Cerebellar nuclear complex (tissue), 1 donor: ENCODE measurements around the gene RESP18.

Source experiments
- DNase-seq, 2 experiments: peaks; one replicate each; lab custom pipeline; 2025; lab: John Stamatoyannopoulos, UW

Gene RESP18

DNA sequence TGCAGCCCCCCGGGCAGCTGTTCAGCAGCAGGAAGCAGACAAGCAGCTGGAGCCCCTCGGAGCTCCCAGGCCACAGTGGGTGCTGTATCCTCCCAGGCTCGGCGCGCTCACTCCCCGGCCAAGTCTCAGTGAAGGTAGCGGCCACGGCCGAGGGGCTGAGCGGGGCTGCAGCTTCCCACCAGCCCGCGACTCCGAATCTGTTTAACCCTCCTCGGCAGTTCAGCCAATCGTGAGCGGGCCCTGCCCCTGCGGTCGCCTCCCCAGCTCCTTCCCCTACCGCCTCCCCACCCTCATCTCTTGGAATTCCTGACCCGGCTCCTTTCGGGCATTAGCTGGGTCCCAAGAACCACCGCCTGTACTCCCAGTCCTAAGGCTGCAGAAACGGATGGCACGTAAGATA, at the start of gene RESP18:
RESP18 (minus strand) TSS at position 203 of the 400 bp plus-strand sequence.
- DNase-seq: no peak

- no peak for DNase-seq
Measured at GRCh38 chr2:219381448-219381847, 48.9 kb upstream of the RESP18 start.

DNA sequence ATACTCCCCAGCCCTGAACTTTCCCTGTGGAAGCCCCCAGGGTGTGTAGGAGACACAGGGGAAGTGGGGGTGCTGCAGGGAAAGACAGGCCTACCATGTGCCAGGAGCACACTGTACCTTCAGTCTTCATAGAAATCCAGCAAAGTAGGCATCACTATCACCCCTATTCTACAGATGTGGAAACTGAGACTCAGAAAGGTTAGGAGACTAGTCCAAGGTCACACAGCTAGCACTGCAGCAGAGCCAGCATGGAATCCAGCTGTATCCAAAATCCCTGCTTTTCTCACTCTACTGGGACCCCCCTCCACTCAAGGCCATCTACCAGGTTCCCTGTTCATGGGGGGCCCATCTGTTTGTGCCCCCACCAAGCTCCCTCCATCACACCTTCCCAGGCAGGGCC, 48.4 kb upstream of the RESP18 start:
- no peak for DNase-seq

GRCh38 chr2:219378163-219378851, 45.8 kb upstream of the RESP18 start:
- no peak for DNase-seq

DNA sequence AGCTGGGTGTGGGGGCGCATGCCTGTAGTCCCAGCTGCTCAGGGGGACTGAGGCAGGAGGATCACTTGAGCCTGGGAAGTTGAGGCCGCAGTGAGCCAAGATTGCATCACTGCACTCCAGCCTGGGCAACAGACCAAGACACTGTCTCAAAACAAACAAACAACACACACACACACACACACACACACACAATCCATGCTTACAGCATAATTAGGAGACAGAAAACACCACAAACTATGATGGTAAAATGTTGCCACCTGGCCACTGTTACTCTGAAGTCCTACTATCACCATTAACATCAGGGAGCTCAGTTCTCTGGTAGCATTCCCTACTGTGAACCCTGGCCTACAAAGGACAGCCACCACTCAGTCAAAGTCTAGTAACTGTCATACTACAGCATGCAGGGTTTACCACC, 36.9 kb upstream of the RESP18 start:
- no peak for DNase-seq

GRCh38 chr2:219368690-219369191, 36.2 kb upstream of the RESP18 start:
- DNase-seq: no peak

GRCh38 chr2:219362524-219363164, 30.1 kb upstream of the RESP18 start:
- DNase-seq: no peak

- no peak for DNase-seq
Measured at GRCh38 chr2:219362072-219362471, 29.5 kb upstream of the RESP18 start.

GRCh38 chr2:219358170-219359075, 25.9 kb upstream of the RESP18 start:
- no peak for DNase-seq

GRCh38 chr2:219356834-219357233, 24.3 kb upstream of the RESP18 start:
- DNase-seq: no peak

DNA sequence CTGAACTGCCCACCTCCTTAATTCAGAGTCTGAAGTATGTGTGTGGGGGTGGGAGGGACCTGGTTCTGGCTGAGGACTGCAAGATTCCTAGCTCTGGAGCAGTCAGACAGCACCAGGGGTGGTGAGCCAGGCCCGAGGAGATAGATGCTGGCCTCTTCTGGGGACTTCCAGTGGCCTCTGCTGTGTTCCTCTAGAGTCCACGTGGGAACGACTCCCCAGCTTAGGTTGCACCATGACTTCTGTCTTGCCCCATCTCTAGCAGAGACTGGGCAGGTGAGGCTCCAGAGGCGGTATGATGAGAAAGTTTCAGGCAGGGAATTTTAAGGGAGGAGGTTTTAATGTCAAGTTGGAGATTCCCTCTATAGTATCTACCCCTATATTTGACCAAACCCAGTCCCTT, 22.0 kb upstream of the RESP18 start:
- no peak for DNase-seq

- no peak for DNase-seq
Measured at GRCh38 chr2:219353129-219353528, 20.6 kb upstream of the RESP18 start.

DNA sequence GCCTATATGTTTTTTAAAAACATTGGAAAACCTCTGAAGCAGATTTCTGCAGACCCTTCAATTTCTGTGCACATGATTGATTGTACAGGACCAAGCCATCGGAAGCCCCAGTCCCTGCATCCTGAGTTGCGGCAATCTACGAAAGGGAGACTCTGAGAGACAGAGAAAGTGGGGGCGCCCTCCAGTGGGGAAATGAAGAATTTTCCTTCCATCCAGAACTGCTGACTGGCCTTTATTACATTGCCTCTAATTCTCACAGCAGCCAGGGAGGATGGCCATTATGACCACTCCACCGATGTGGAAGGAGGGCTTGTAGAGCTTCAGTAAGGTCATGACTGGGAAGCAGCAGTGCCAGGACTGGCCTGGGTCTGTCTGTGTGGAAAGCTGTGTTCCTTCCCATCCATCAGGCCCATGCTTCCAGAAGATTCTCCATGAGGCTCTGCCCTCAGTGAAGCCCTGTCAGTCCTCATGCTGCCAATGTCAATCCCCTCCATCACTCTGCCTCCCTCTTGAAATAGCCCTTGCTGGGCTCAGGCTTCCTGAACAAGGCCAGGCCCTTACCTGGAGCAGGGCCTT, 20.0 kb upstream of the RESP18 start:
- DNase-seq: no peak

DNA sequence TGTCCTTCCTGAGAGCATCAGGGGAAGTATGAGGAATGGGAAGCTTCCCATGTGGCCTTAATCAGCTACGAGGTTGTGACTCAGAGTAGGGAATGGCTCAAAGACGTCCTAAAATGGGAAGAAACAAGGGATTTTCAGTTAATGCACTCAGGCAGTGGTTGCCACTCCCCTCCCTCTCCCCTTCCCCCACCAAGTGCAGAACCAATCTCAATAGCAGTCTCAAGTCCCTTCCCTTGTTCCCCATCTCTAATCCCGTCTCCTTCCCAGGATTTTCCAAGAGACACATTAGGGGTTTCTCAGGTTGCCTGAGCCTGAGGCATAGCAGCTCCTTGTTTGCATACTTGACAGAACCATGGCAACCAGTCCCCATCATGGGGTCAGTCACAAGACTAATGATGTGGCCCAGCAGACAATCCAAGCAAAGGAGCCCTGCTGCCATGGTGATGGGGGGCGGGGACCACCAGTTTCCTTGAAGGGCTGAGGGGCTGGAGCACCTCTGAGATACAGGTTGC, 18.2 kb upstream of the RESP18 start:
- no peak for DNase-seq

- DNase-seq: no peak
Measured at GRCh38 chr2:219350215-219350614, 17.7 kb upstream of the RESP18 start.

DNA sequence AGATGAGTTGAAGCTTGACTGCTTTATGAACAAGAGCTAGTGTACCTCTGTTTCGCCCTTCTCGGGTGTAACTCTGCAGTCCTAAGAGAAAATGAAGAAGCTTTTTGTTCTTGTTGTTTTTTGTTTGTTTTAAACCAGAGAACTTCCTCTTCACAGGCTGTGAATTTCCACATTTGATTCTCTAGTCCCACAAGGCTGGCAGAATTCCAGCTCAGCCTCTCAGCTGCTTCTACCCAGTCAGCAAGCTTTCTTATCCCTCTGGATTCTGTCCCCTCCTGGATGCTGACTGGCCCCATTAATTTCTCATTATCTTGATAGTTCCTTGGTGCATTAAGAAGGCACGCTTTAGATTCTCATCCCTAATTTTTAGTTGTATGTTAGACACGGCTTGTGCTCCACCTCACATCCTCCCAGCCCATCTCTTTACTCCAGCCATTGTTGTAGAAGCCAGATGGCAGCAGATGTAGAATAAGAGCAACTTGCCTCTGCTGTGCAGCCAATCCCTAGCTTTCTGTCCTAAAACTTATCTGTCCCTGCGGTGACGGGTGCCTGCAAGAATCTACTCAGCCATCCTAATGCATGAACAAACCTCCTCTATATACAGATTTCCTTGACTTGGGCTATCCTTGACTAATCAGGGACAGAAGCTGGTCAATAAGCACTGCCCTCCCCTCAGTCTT, 12.3 kb upstream of the RESP18 start:
- no peak for DNase-seq

DNA sequence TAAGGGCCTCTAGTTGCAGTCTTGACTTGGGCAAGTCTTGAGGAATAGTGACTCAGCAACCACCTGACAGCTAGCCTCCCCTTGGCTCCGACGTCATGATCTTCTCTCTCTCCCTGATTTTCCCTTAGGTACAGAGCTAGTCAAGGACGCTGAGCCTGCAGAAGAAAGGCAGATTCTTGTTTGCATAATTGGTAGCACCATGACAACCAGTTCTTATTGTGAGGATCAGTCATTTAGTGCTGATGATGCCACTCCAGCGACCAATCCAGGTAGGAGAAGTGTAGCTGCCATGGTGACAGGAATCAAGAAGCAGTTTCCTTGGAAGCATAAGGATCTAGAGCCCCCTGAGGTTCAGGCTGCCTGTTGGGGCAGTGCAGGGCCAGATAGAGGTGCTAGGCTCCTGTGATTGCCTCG, 2.8 kb upstream of the RESP18 start:
- no peak for DNase-seq

GRCh38 chr2:219334076-219334475, 1.5 kb upstream of the RESP18 start:
- DNase-seq: no peak

DNA sequence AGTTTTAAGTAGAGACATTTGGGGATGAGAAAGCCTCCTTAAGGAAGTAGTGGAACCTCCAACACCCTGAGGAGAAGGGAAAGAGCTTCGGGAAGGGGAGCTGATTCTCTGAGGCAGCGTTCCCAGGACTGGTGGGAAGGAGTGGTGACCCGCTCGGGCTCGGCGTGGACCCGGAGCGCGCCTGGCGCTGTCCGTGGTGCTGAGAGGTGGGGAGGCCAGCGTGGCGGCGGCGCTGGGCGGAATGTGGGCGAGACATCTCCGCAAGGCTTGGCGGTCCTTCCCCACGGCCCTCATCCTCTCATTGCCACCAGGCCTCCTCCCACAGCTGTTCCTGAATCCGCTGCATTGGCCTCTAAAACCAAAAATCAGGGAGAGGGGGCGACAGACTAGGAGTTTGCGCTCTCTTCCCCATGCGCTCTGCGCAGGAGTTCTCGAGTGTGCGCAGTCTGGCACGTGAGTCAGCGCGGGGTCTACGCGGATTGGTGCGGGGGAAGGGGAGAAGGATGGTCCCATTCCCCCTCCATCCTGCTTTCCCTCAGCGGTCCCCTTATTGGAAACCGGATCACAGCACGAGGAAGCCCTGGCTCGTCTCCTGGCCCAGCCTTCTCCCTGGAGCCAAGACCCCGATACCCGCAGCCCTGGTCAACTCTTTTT, 857 bp downstream of the RESP18 start:
- DNase-seq: no peak

DNA sequence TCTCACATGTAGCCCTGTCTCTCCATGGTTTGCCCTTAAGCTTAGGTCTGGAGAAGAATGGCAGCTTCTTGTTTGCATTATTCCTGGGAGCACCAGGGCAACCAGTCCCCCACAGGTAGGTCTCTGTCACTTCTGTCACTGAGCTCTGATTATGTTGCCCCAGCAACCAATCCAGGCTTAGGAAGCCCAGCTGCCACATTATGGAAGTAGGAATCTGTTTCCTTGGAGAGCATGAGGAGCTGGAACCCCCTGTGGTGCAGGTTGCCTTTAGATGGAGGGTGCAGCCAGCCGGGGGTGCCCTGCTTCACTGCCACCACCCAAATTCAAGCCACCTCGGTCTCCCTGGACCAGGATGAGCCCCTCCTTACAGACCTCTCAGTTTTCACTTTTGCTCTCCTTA, 4.8 kb downstream of the RESP18 start:
- DNase-seq: no peak
